Measurements from ENCODE around the gene TCEANC. TPM values are rescaled to one million over a fixed set of nuclear protein-coding genes. Genes with fewer than 3 reads are reported as not detected.

The TCEANC gene
- total and polyA plus RNA-seq, 2 of the 4 experiments (the other 2 are of a cell fraction) = 0.99 to 2.5 TPM

DNA sequence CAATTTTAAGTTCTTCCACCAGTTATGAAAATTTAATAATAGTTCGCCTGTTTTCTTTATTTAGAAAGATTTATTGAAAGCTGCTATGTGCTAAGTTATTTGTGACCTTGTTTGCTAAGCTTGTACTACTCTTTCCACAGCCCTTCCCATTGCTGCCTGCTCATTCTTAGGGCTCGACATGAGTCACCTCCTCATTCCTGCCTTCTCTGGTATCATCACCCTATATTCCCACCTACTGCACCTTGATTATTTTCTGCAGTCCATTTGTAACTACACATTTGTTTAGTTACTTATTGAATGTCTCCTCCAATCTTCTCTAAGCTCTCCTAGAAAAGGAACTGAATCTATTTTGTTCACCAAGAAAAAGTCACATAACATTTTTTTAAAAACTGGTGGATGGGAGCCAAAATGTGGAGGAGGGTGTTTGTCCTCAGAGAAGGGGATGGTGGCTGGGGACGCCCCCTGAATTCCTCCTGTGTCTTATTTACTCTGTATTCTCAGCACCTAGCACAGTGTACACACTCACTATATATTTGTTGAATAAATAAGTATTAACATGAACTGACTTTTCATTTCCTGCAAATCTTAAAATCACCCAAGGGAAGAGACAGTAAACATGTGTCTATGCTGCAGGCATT lies 32.3 kb downstream of the TCEANC start:
- no peaks in the 10 kb centered on the region for H3K9me3 ChIP-seq (ENCODE audit: control insufficient read depth, insufficient read depth, low read length)
- ChIA-PET POLR2A (ENCODE audit: unreplicated experiment) (interaction anchor here (0.6 kb wide), 1 partner anchor 113 kb away, joined by 3 read pairs; no protein-coding TSS in a partner anchor), CTCF (no interaction called here)
- H2AFZ ChIP-seq (replicated peaks; ENCODE audit: low read length, poor library complexity) = no peak overlapping the region
- H3K9ac ChIP-seq (ENCODE audit: low read depth, low read length) = no peak overlapping the region
- no peak overlapping the region for H3K18ac ChIP-seq (ENCODE audit: low read depth, low read length)
- no peak overlapping the region for H2BK120ac ChIP-seq (ENCODE audit: low read depth, low read length)
- H3K9me1 ChIP-seq (ENCODE audit: insufficient read depth, low read length) = no peaks in the 10 kb centered on the region
- H2AK5ac ChIP-seq (ENCODE audit: low read depth, low read length) = no peak overlapping the region
- WGBS, 2 experiments (ENCODE audit: extremely low coverage in 2 of 2, insufficient read length in 1 of 2) = no CpG with 5 or more reads among the region's 3 CpGs
- H2BK15ac ChIP-seq (ENCODE audit: low read depth, low read length) = no peak overlapping the region
- no peak overlapping the region for H4K91ac ChIP-seq (ENCODE audit: insufficient read depth, low read depth, low read length)
- H4K8ac ChIP-seq (ENCODE audit: low read depth in 2 of 2, low read length in 2 of 2) = no peak overlapping the region
- in situ Hi-C loops (cut with MboI; ENCODE audit: low sequenced_read_pairs) = no loop called here
- peaks cover 10% of the 10 kb centered on the region for H3K27me3 ChIP-seq (ENCODE audit: control insufficient read depth, insufficient read depth, low read length)
- H2AK9ac ChIP-seq (replicated peaks; ENCODE audit: low read depth, low read length, poor library complexity) = no peak overlapping the region
- no peak overlapping the region for H3K23ac ChIP-seq (ENCODE audit: low read depth, low read length)
- ATAC-seq (ENCODE audit: low read depth) (no peak), DNase-seq (peak; percentile 35)
- intact Hi-C loops (cut with micrococcal nuclease) = no loop called here
- dilution Hi-C loops (cut with HindIII; ENCODE audit: low sequenced_read_pairs, unreplicated experiment) = no loop called here
- peaks cover 4 to 6% of the 10 kb centered on the region in 2 experiments; a peak in 1 of 4 replicates for H3K79me1 ChIP-seq (ENCODE audit: low read depth in 1 of 2, low read length in 2 of 2)
- H3K56ac ChIP-seq (ENCODE audit: extremely low read depth, insufficient read depth, low read length) = no peak overlapping the region
- no peak for TF ChIP-seq CHD1 (IDR thresholded peaks at IDR 0.05; ENCODE audit: low read depth, low read length)
- TF ChIP-seq, protein P1, sequence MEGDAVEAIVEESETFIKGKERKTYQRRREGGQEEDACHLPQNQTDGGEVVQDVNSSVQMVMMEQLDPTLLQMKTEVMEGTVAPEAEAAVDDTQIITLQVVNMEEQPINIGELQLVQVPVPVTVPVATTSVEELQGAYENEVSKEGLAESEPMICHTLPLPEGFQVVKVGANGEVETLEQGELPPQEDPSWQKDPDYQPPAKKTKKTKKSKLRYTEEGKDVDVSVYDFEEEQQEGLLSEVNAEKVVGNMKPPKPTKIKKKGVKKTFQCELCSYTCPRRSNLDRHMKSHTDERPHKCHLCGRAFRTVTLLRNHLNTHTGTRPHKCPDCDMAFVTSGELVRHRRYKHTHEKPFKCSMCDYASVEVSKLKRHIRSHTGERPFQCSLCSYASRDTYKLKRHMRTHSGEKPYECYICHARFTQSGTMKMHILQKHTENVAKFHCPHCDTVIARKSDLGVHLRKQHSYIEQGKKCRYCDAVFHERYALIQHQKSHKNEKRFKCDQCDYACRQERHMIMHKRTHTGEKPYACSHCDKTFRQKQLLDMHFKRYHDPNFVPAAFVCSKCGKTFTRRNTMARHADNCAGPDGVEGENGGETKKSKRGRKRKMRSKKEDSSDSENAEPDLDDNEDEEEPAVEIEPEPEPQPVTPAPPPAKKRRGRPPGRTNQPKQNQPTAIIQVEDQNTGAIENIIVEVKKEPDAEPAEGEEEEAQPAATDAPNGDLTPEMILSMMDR (conservative IDR thresholded peaks at IDR 0.05; ENCODE audit: low read depth, low read length) = no peak
- no peak for TF ChIP-seq FOS (IDR thresholded peaks at IDR 0.05; ENCODE audit: low read depth, low read length)
- no peak for TF ChIP-seq NFE2L2 (IDR thresholded peaks at IDR 0.05; ENCODE audit: low read depth, low read length)
- no peaks in the 10 kb centered on the region for H4K20me1 ChIP-seq (ENCODE audit: insufficient read depth, low read length)
- no peaks in the 10 kb centered on the region for H3K4me1 ChIP-seq (ENCODE audit: control insufficient read depth, insufficient read depth, low read length)
- no peak overlapping the region for H3K14ac ChIP-seq (replicated peaks; ENCODE audit: low read depth, low read length)
- H3K36me3 ChIP-seq (ENCODE audit: control insufficient read depth, insufficient read depth, low read length) = no peaks in the 10 kb centered on the region
- no peak overlapping the region for H2BK20ac ChIP-seq (ENCODE audit: low read depth, low read length)
- H3K4me3 ChIP-seq (ENCODE audit: insufficient read depth, low read depth, low read length) = no peak overlapping the region
- no peak overlapping the region for H4K5ac ChIP-seq (ENCODE audit: low read depth, low read length)
- BruUV-seq (replicated peaks) = no TSS peak
- H3K4ac ChIP-seq (ENCODE audit: low read depth, low read length) = no peak overlapping the region
- H2BK5ac ChIP-seq (ENCODE audit: low read depth, low read length, poor library complexity, severe bottlenecking) = no peak overlapping the region
- H3K27ac ChIP-seq (ENCODE audit: insufficient read depth, low read length) = no peak overlapping the region
- H3K4me2 ChIP-seq (ENCODE audit: low read depth, low read length) = no peak overlapping the region
